HepG2 (cell line): ENCODE measurements around the gene SPATA12. TPM values are rescaled to one million over a fixed set of nuclear protein-coding genes. Genes with fewer than 3 reads are reported as not detected.

Source experiments
- ATAC-seq: fragments of 200-7000 bp; cut with Tn5 transposase; 3 replicates; pipeline ENCODE4 v1.9.1; 2020; ENCODE audit warnings: mild to moderate bottlenecking, moderate library complexity
- BruUV-seq: library from RNA; stranded (reverse); fragments of 400-500 nt; replicated peaks from 2 replicates; lab custom pipeline; 2021; lab: Mats Ljungman, UMichigan
- CTCF ChIA-PET: fragments of 300-600 bp; formaldehyde crosslinking; extraction: SDS; loops from one replicate; lab custom pipeline; 2021; ENCODE audit warnings: low total read pairs, inconsistent platforms, low intra/inter-chr PET ratio; lab: Yijun Ruan, JAX
- POLR2A ChIA-PET: fragments of 350-600 bp; sonication (Branson Sonifier 250); formaldehyde crosslinking; loops from one replicate; lab custom pipeline; 2020; ENCODE audit warnings: antibody characterized with exemption, inconsistent platforms; lab: Yijun Ruan, JAX
- DNase-seq: peaks from one replicate; pipeline ENCODE4 v3.0.0-alpha.2; 2015; ENCODE audit warnings: low spot score
- FAIRE-seq: peaks from 3 replicates; lab custom pipeline; 2011; peaks lifted over from hg19 to GRCh38; lab: Jason Lieb, UNC
- H2AFZ ChIP-seq: one replicate; pipeline ENCODE4 v1.6.1; 2011; ENCODE audit warnings: low read length, inconsistent platforms
- H3K27ac ChIP-seq: fragments of 300-600 bp; 3 replicates; pipeline ENCODE4 v1.8.0; 2011; ENCODE audit warnings: mixed run types, mild to moderate bottlenecking, mixed read lengths, low read length, inconsistent platforms; ENCODE audit not compliant: insufficient read depth; ENCODE audit errors: extremely low read length
- H3K27me3 ChIP-seq, 2 experiments: fragments of 200-600 bp in 1 of 2; 2 replicates in 1 of 2; 3 replicates in 1 of 2; pipeline versions ENCODE4 v1.6.0 to v1.8.0; 2011; ENCODE audit warnings: low read length in 2 of 2, mild to moderate bottlenecking in 2 of 2, moderate library complexity in 2 of 2, inconsistent platforms in 1 of 2; ENCODE audit not compliant: insufficient read depth in 2 of 2, control insufficient read depth in 1 of 2
- H3K36me3 ChIP-seq, 2 experiments: fragments of 200-600 bp in 1 of 2; replicated peaks in 1 of 2; 2 replicates in 1 of 2; 3 replicates in 1 of 2; pipeline versions ENCODE4 v1.5.1 to v1.8.0; 2011; ENCODE audit warnings: low read length in 2 of 2, inconsistent platforms in 1 of 2; ENCODE audit not compliant: insufficient read depth in 2 of 2, control insufficient read depth in 1 of 2
- H3K4me1 ChIP-seq: 2 replicates; pipeline ENCODE4 v1.5.1; 2012; ENCODE audit warnings: low read length, inconsistent platforms; ENCODE audit not compliant: insufficient read depth
- H3K4me2 ChIP-seq: 2 replicates; pipeline ENCODE4 v1.6.0; 2011; ENCODE audit warnings: low read depth, low read length, inconsistent platforms
- H3K4me3 ChIP-seq, 3 experiments: fragments of 200-600 bp in 1 of 3; sonication (generic), shearing (Covaris generic) in 1 of 3; replicated peaks in 1 of 3; 2 replicates each; pipeline ENCODE4 v1.5.1; 2011 to 2016; ENCODE audit warnings: low read length in 3 of 3, inconsistent platforms in 2 of 3, low read depth in 2 of 3, mild to moderate bottlenecking in 2 of 3, control low read depth in 1 of 3, mixed read lengths in 1 of 3; ENCODE audit not compliant: insufficient read depth in 1 of 3
- H3K79me2 ChIP-seq: one replicate; pipeline ENCODE4 v1.6.1; 2011; ENCODE audit warnings: low read length, inconsistent platforms; ENCODE audit not compliant: insufficient read depth
- H3K9ac ChIP-seq: 2 replicates; pipeline ENCODE4 v1.6.0; 2011; ENCODE audit warnings: mild to moderate bottlenecking, low read depth, low read length, inconsistent platforms; ENCODE audit not compliant: insufficient read depth
- H3K9me3 ChIP-seq: 2 replicates; pipeline ENCODE4 v1.5.1; 2012; ENCODE audit warnings: mild to moderate bottlenecking, low read length
- H4K20me1 ChIP-seq: 2 replicates; pipeline ENCODE4 v1.6.0; 2011; ENCODE audit warnings: inconsistent platforms, mild to moderate bottlenecking, low read length, moderate library complexity; ENCODE audit not compliant: insufficient read depth
- CBX2 ChIP-seq, 2 experiments: fragments of 200-600 bp in 1 of 2; sonication (generic); formaldehyde crosslinking in 1 of 2; IDR thresholded peaks; 2 replicates each; pipeline versions ENCODE4 v1.7.0 to v1.8.1; 2018 to 2022; ENCODE audit warnings: low read depth in 2 of 2, low read length in 1 of 2, mild to moderate bottlenecking in 1 of 2, missing genetic modification reagents in 1 of 2
- EHMT2 ChIP-seq: fragments of 200-600 bp; sonication (generic); IDR thresholded peaks from 2 replicates; pipeline ENCODE4 v1.7.0; 2017; ENCODE audit warnings: antibody characterized with exemption, low read depth, low read length, borderline replicate concordance
- ERF ChIP-seq: IDR thresholded peaks from 2 replicates; pipeline ENCODE4 v1.6.1; 2018; ENCODE audit warnings: missing biosample characterization, missing genetic modification reagents
- GTF2F1 ChIP-seq: fragments of 150-350 bp; IDR thresholded peaks from 2 replicates; pipeline ENCODE4 v1.6.1; 2014; ENCODE audit warnings: low read length
- KLF16 ChIP-seq, 2 experiments: sonication (generic) in 1 of 2; formaldehyde crosslinking in 1 of 2; IDR thresholded peaks; 2 replicates each; pipeline versions ENCODE4 v1.6.1 to v1.8.0; 2016 to 2023; ENCODE audit warnings: missing genetic modification reagents in 2 of 2, missing compliant biosample characterization in 1 of 2
- SALL2 ChIP-seq: sonication (generic); formaldehyde crosslinking; IDR thresholded peaks from 2 replicates; pipeline ENCODE4 v1.8.1; 2023; ENCODE audit warnings: mild to moderate bottlenecking, missing genetic modification reagents, inconsistent platforms
- SETDB1 ChIP-seq: sonication (generic); formaldehyde crosslinking; IDR thresholded peaks from 2 replicates; pipeline ENCODE4 v1.5.1; 2020; ENCODE audit warnings: missing genetic modification reagents, mild to moderate bottlenecking, borderline replicate concordance
- SRSF9 ChIP-seq: fragments of 200-400 bp; formaldehyde crosslinking; IDR thresholded peaks from 2 replicates; pipeline ENCODE4 v1.6.1; 2018; ENCODE audit warnings: borderline replicate concordance, mild to moderate bottlenecking, low read depth, low read length; ENCODE audit not compliant: insufficient read depth, poor library complexity, severe bottlenecking
- ZBTB1 ChIP-seq: sonication (generic); formaldehyde crosslinking; IDR thresholded peaks from 2 replicates; pipeline ENCODE4 v1.4.0; 2020; ENCODE audit warnings: missing genetic modification reagents, borderline replicate concordance
- ZFAT ChIP-seq: sonication (generic); formaldehyde crosslinking; conservative IDR thresholded peaks from 2 replicates; pipeline ENCODE4 v1.8.1; 2023; ENCODE audit warnings: missing genetic modification reagents, inconsistent platforms
- ZFP36L2 ChIP-seq: sonication (generic); formaldehyde crosslinking; IDR thresholded peaks from 2 replicates; pipeline ENCODE4 v1.4.0; 2020; ENCODE audit warnings: missing genetic modification reagents
- ZNF224 ChIP-seq: sonication (generic); formaldehyde crosslinking; IDR thresholded peaks from 2 replicates; pipeline ENCODE4 v1.5.0; 2020; ENCODE audit warnings: mild to moderate bottlenecking, missing genetic modification reagents
- ZNF280D ChIP-seq: sonication (generic); formaldehyde crosslinking; IDR thresholded peaks from 2 replicates; pipeline ENCODE4 v1.5.1; 2020; ENCODE audit warnings: mild to moderate bottlenecking, missing genetic modification reagents
- ZNF446 ChIP-seq: sonication (generic); formaldehyde crosslinking; IDR thresholded peaks from 2 replicates; pipeline ENCODE4 v1.5.0; 2020; ENCODE audit warnings: mild to moderate bottlenecking, missing genetic modification reagents
- ZNF512 ChIP-seq: sonication (generic); formaldehyde crosslinking; IDR thresholded peaks from 2 replicates; pipeline ENCODE4 v1.4.0; 2020; ENCODE audit warnings: mild to moderate bottlenecking, missing genetic modification reagents
- ZSCAN25 ChIP-seq: sonication (generic); formaldehyde crosslinking; IDR thresholded peaks from 2 replicates; pipeline ENCODE4 v1.8.0; 2022; ENCODE audit warnings: mild to moderate bottlenecking, missing genetic modification reagents
- WGBS: methylation state at CpG from one replicate; pipeline ENCODE4 v1.1.6; 2017; ENCODE audit warnings: low lambda C conversion rate; 5-methylcytosine and 5-hydroxymethylcytosine counted together
- in situ Hi-C: cut with HindIII; loops from 2 replicates; pipeline ENCODE4 v1.10.0; 2017; ENCODE audit warnings: low pct_unique_long_range_greater_than_20kb; ENCODE audit not compliant: extremely low pct_ligation_motif_present
- intact Hi-C: fragments of 100-400 bp; cut with micrococcal nuclease; formaldehyde crosslinking; loops from one replicate; pipeline ENCODE4 v1.10.0; 2022; ENCODE audit not compliant: unreplicated experiment
- polyA plus RNA-seq, 8 experiments: library from polyadenylated mRNA; depleted of rRNA in 3 of 8; stranded (reverse) in 7 of 8; unstranded in 1 of 8; fragments of >200 nt; fragmentation: Illumina TruSeq in 4 of 8; extraction: Trizol in 4 of 8; gene quantifications; 2 replicates each; pipeline versions ENCODE4 v1.2.1 to v1.2.3, GENCODE V29; 2011 to 2016; ENCODE audit warnings: low read depth in 4 of 8, missing spikeins in 1 of 8, mixed read lengths in 1 of 8; ENCODE audit not compliant: insufficient read depth in 1 of 8
- total RNA-seq, 5 experiments: library from RNA; depleted of rRNA; stranded (reverse); fragments of >200 nt; fragmentation: Illumina TruSeq; extraction: Trizol; gene quantifications; 2 replicates each; pipeline ENCODE4 v1.2.3, GENCODE V29; 2016; ENCODE audit warnings: low read depth in 1 of 5
- TF ChIP-seq, protein P1 (sequence below): sonication (generic); formaldehyde crosslinking; IDR thresholded peaks from 2 replicates; pipeline ENCODE4 v1.8.1; 2023; ENCODE audit warnings: mild to moderate bottlenecking, missing genetic modification reagents, borderline replicate concordance

Gene SPATA12
- total and polyA plus RNA-seq, 2 of the 13 experiments (the other 11 are each of a cell fraction or from before 2014, with no cell fraction given) = 0.09 to 0.25 TPM

- Histone ChIP-seq H3K4me2 (no peak overlapping the region), H2AFZ (no peak overlapping the region), H4K20me1 (no peaks in the 10 kb centered on the region), H3K36me3 (no peaks in the 10 kb centered on the region), H3K27me3 (no peaks in the 10 kb centered on the region), H3K9ac (no peak overlapping the region), H3K4me1 (peaks cover 6% of the 10 kb centered on the region)
- ChIA-PET CTCF (no interaction called here), POLR2A (no interaction called here)
- FAIRE-seq = no peak
- DNase-seq = no peak
- TF ChIP-seq ZFAT (CRISPR knock-in tag) = no peak
- TF ChIP-seq, protein P1, sequence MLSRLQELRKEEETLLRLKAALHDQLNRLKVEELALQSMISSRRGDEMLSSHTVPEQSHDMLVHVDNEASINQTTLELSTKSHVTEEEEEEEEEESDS (CRISPR knock-in tag) = no peak
- TF ChIP-seq KLF16 (CRISPR knock-in tag; IDR thresholded peaks at IDR 0.05) = no peak
- no peak for TF ChIP-seq ZFP36L2
- TF ChIP-seq ZNF446 (CRISPR knock-in tag) = no peak
- no peak for TF ChIP-seq ZNF280D (CRISPR knock-in tag)
- TF ChIP-seq ZSCAN25 (CRISPR knock-in tag) = no peak
- TF ChIP-seq EHMT2 = no peak
- no peak for TF ChIP-seq ZBTB1
- no peak for TF ChIP-seq GTF2F1
- TF ChIP-seq ZNF224 = no peak
- TF ChIP-seq SETDB1 (CRISPR knock-in tag) = no peak
- TF ChIP-seq SALL2 (CRISPR knock-in tag) = no peak
- TF ChIP-seq ZNF512 = no peak
- TF ChIP-seq ERF = no peak
- TF ChIP-seq CBX2 (IDR thresholded peaks at IDR 0.05; ENCODE audit: low read depth, low read length) = no peak
- TF ChIP-seq CBX2 (CRISPR knock-in tag; IDR thresholded peaks at IDR 0.05; ENCODE audit: low read depth) = no peak
- TF ChIP-seq SRSF9 = no peak
- TF ChIP-seq, all 625 proteins: peak for 0
- no peak for ATAC-seq
- no peaks in the 10 kb centered on the region for H3K9me3 ChIP-seq
- intact Hi-C loops = no loop called here
- H3K4me3 ChIP-seq = no peak overlapping the region
- 90% methylated on average over 4 of the region's 5 CpGs for WGBS
- no peaks in the 10 kb centered on the region for H3K79me2 ChIP-seq
- no TSS peak for BruUV-seq
- in situ Hi-C loops = no loop called here
- H3K27ac ChIP-seq = no peak overlapping the region
Measured at GRCh38 chr3:57052662-57053061, 7.8 kb upstream of the SPATA12 start.
